Upper lobe of right lung (tissue), 1 donor: ENCODE measurements around the gene ZDHHC17. TPM values are rescaled to one million over a fixed set of nuclear protein-coding genes. Genes with fewer than 3 reads are reported as not detected.

ENCODE experiments used
- ATAC-seq: fragments of 200-7000 bp; cut with Tn5 transposase; one replicate; pipeline ENCODE4 v1.9.1; 2020; ENCODE audit warnings: mild to moderate bottlenecking, moderate library complexity
- DNase-seq: peaks from one replicate; pipeline ENCODE4 v3.0.0-alpha.2; 2020
- H3K27ac ChIP-seq: fragments of 200-600 bp; one replicate; pipeline ENCODE4 v1.8.0; 2022
- H3K27me3 ChIP-seq: fragments of 200-600 bp; one replicate; pipeline ENCODE4 v1.8.0; 2022; ENCODE audit warnings: mild to moderate bottlenecking
- H3K36me3 ChIP-seq: fragments of 200-600 bp; one replicate; pipeline ENCODE4 v1.8.0; 2022
- H3K4me1 ChIP-seq: fragments of 200-600 bp; one replicate; pipeline ENCODE4 v1.8.0; 2022
- H3K4me3 ChIP-seq: fragments of 200-600 bp; one replicate; pipeline ENCODE4 v1.8.0; 2022; ENCODE audit warnings: mild to moderate bottlenecking
- H3K9me3 ChIP-seq: fragments of 200-600 bp; one replicate; pipeline ENCODE4 v1.8.0; 2022
- intact Hi-C: fragments of 100-400 bp; cut with DNase I; formaldehyde crosslinking; loops from one replicate; pipeline ENCODE4 v1.11.0; 2022
- total RNA-seq: library from RNA; stranded (reverse); fragmentation: NEBNext Ultra II Directional; extraction: Animal tissue kit (Norgen Biotek cat#: 25700); gene quantifications from one replicate; pipeline ENCODE4 v1.2.1, GENCODE V29; 2021
- TF ChIP-seq, protein P1 (sequence below): fragments of 200-600 bp; IDR thresholded peaks from one replicate; pipeline ENCODE4 v1.8.0; 2022; ENCODE audit warnings: antibody characterized with exemption
- donor health status: DM: no; HTN: yes; CAD: no; lungs with severe emphysema.

ZDHHC17 gene
- total RNA-seq, 1 donor from 2014 or later: 35.0 TPM

DNA sequence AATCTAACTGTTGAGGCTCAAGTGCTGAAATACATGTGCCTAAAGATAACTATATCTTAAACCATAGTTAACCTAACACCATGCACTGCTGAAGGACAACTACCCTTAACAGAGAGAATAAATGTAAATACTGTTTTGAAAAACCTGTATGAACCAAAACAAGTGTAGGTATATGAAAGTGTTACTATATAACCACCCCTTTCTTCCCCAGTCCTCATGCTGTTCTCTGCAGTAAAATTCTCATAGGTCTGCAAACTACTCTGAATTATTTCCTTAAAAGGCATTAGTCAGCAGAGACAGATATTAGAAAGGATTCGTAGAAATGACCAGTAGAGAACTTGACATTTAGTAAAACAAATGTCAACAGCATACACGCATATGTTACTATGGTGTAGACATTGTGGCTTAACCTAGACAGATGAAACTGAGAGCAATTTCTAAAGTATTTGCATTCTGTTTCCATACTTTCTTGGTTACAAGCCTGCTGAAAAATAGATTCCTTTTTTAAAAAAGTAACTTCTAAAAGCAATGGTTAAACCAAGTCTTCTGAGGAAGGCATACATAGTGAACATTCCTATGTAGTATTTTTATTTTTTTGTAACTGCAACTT lies 101.0 kb downstream of the ZDHHC17 start:
- H3K27me3 ChIP-seq: no peaks in the 10 kb centered on the region
- no peak for DNase-seq
- no peak for ATAC-seq
- TF ChIP-seq, protein P1, sequence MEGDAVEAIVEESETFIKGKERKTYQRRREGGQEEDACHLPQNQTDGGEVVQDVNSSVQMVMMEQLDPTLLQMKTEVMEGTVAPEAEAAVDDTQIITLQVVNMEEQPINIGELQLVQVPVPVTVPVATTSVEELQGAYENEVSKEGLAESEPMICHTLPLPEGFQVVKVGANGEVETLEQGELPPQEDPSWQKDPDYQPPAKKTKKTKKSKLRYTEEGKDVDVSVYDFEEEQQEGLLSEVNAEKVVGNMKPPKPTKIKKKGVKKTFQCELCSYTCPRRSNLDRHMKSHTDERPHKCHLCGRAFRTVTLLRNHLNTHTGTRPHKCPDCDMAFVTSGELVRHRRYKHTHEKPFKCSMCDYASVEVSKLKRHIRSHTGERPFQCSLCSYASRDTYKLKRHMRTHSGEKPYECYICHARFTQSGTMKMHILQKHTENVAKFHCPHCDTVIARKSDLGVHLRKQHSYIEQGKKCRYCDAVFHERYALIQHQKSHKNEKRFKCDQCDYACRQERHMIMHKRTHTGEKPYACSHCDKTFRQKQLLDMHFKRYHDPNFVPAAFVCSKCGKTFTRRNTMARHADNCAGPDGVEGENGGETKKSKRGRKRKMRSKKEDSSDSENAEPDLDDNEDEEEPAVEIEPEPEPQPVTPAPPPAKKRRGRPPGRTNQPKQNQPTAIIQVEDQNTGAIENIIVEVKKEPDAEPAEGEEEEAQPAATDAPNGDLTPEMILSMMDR: no peak
- intact Hi-C loops: no loop called here
- no peaks in the 10 kb centered on the region for H3K4me1 ChIP-seq
- no peak overlapping the region for H3K4me3 ChIP-seq
- H3K36me3 ChIP-seq: no peaks in the 10 kb centered on the region
- H3K9me3 ChIP-seq: no peaks in the 10 kb centered on the region
- no peak overlapping the region for H3K27ac ChIP-seq

DNA sequence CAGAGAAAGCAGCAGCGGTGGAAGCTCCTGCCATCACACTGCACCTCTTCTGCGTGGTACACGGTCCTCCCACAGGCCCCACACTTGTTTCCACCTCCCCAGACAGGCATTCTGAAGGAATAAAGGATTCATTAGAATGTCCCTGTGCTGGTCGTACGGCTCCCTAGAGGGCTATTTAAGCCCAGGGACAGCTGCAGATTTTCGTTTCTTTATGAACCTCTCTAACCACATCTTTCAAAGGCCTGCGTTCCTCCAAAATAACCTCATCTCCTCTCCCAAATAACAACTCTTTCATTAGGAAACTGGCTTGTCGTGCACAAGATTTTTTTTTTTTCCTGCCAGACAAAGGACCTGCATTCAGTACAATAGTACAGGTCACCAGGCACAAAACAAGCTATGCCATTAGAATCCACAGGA lies 102.2 kb downstream of the ZDHHC17 start:
- Histone ChIP-seq H3K4me1 (no peaks in the 10 kb centered on the region), H3K4me3 (no peak overlapping the region), H3K27me3 (no peaks in the 10 kb centered on the region), H3K27ac (no peak overlapping the region), H3K36me3 (no peaks in the 10 kb centered on the region), H3K9me3 (no peaks in the 10 kb centered on the region)
- TF ChIP-seq, protein P1: no peak
- intact Hi-C loops: no loop called here
- ATAC-seq (no peak), DNase-seq (no peak)

DNA sequence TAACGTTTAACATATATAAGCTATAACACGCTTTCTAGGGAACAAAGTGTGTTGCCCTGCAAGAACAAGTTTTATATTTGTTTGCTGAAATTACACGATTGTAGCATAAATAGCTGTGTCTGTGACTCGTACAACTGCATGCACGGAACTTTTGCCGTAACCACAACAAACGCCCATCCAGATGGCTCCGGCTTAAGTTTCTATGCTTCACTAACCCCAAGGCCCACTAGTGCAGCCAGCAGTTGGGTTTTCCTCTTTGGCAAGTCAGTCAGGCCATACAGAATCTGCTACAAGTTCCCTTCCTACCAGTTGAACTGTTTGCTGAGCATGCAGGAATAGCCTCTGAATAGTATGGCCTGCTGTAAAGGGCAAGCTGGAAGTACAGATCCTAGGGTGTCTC lies 102.8 kb downstream of the ZDHHC17 start:
- TF ChIP-seq, protein P1: no peak
- no peaks in the 10 kb centered on the region for H3K36me3 ChIP-seq
- H3K9me3 ChIP-seq: no peaks in the 10 kb centered on the region
- H3K4me1 ChIP-seq: no peaks in the 10 kb centered on the region
- no peaks in the 10 kb centered on the region for H3K27me3 ChIP-seq
- no peak for ATAC-seq
- no peak overlapping the region for H3K27ac ChIP-seq
- H3K4me3 ChIP-seq: no peak overlapping the region
- intact Hi-C loops: no loop called here
- no peak for DNase-seq

DNA sequence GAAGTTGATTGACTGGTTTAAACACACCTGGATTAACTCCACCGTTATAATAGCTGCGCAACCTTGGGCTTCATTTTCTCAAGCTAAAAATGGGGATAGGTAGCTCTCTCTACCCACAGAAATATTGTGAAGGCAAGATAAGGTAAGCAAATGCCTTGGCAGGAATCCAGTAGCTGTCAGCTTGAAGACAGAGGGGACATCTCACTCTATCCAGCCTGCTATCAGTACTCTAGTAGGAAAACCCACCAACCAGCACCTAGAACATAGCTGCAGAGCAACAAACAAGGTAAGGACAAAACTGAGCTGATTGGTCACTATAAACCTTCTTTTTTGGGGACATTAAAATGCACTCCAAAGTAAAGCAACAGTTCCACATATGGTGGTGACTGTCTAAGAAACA lies 107.2 kb downstream of the ZDHHC17 start:
- no peak for ATAC-seq
- Histone ChIP-seq H3K4me3 (no peak overlapping the region), H3K27me3 (no peaks in the 10 kb centered on the region), H3K9me3 (no peaks in the 10 kb centered on the region), H3K27ac (no peak overlapping the region), H3K36me3 (no peaks in the 10 kb centered on the region), H3K4me1 (no peaks in the 10 kb centered on the region)
- TF ChIP-seq, protein P1: no peak
- DNase-seq: no peak
- intact Hi-C loops: no loop called here

DNA sequence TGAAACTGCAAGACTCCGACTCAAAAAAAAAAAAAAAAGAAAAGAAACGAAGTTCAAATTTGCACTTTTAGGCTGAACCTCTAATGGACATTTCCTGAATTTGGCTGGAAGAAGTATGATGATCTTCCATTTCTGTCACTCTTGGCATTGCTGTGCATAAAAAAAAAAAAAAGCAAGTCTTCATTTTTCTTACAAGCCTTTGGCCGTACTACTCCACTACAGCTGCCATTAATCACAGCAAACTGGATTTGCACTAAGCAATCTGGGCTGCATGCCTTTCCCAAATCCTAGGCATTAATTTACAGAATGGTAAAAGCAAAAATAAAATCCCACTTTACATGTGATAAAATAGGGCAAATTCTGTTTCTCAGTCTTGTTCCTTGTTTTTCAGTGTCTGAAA lies 107.8 kb downstream of the ZDHHC17 start:
- no peak overlapping the region for H3K27ac ChIP-seq
- no peaks in the 10 kb centered on the region for H3K36me3 ChIP-seq
- no peak for DNase-seq
- H3K9me3 ChIP-seq: no peaks in the 10 kb centered on the region
- intact Hi-C loops: no loop called here
- TF ChIP-seq, protein P1: no peak
- no peak for ATAC-seq
- H3K27me3 ChIP-seq: no peaks in the 10 kb centered on the region
- H3K4me1 ChIP-seq: no peaks in the 10 kb centered on the region
- H3K4me3 ChIP-seq: no peak overlapping the region

DNA sequence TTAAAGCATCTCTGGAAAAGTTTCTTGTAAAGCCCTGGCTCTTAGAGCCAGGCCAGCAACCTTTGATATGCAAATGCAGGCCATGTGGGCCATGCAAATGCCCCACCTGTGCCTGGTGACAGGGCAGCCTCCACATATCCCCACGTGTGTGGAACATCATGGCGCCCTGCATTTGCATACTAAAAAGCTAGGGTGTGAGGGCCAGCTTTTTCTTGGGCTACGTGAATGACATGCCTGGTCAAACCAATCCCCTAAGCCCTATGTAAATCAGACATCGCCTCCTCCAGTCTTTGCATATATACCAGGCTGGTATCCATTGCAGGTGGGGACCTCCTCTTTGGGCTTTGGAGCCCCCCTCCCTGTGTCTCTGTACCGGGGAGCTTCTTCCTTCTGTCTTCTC lies 108.5 kb downstream of the ZDHHC17 start:
- H3K27ac ChIP-seq: no peak overlapping the region
- H3K4me1 ChIP-seq: no peaks in the 10 kb centered on the region
- TF ChIP-seq, protein P1: no peak
- no peak for ATAC-seq
- no peaks in the 10 kb centered on the region for H3K27me3 ChIP-seq
- no peak overlapping the region for H3K4me3 ChIP-seq
- no peaks in the 10 kb centered on the region for H3K36me3 ChIP-seq
- no peak for DNase-seq
- H3K9me3 ChIP-seq: no peaks in the 10 kb centered on the region
- intact Hi-C loops: no loop called here
